T-helper 22 cell (primary cell): ENCODE data around the gene SLC29A4.
"Not testable (repeated sequence)": the region's sequence is repeated elsewhere in the genome, so short reads cannot be mapped to it uniquely, and the experiment has no call there.

Experiments
- DNase-seq: peaks from one replicate; pipeline ENCODE4 v3.0.0-alpha.2; 2020; ENCODE audit warnings: low read depth

The SLC29A4 gene

GRCh38 chr7:5282543-5283316 is at the start of gene SLC29A4:
SLC29A4 (plus strand) TSS chr7:5282943; CDS start chr7:5287817, 4,874 bp downstream.
- DNase-seq, result no peak

- DNase-seq, result no peak
These were observed 47.6 kb upstream of the SLC29A4 start for GRCh38 chr7:5234852-5235831.

GRCh38 chr7:5237286-5237685 is 45.5 kb upstream of the SLC29A4 start:
- no peak for DNase-seq

GRCh38 chr7:5238500-5238899 is 44.2 kb upstream of the SLC29A4 start:
- DNase-seq, result no peak

- DNase-seq, result no peak
These were observed 39.5 kb upstream of the SLC29A4 start for GRCh38 chr7:5243261-5243660.

GRCh38 chr7:5248201-5248885 is 34.4 kb upstream of the SLC29A4 start:
- no peak for DNase-seq

- not testable (repeated sequence) for DNase-seq
These were observed 32.0 kb upstream of the SLC29A4 start for GRCh38 chr7:5250787-5251186.

GRCh38 chr7:5253529-5253928 is 29.2 kb upstream of the SLC29A4 start:
- not testable (repeated sequence) for DNase-seq

- DNase-seq, result not testable (repeated sequence)
These were observed 28.4 kb upstream of the SLC29A4 start for GRCh38 chr7:5254371-5254770.

- no peak for DNase-seq
These were observed 26.9 kb upstream of the SLC29A4 start for GRCh38 chr7:5255832-5256231.

GRCh38 chr7:5260530-5261068 is 22.1 kb upstream of the SLC29A4 start:
- DNase-seq, result not testable (repeated sequence)

- DNase-seq, result not testable (repeated sequence)
These were observed 19.7 kb upstream of the SLC29A4 start for GRCh38 chr7:5263066-5263465.

- DNase-seq, result no peak
These were observed 17.2 kb upstream of the SLC29A4 start for GRCh38 chr7:5265320-5266190.

GRCh38 chr7:5266191-5267028 is 16.3 kb upstream of the SLC29A4 start:
- no peak for DNase-seq

- DNase-seq, result not testable (repeated sequence)
These were observed 14.9 kb upstream of the SLC29A4 start for GRCh38 chr7:5267829-5268228.

- DNase-seq, result not testable (repeated sequence)
These were observed 12.6 kb upstream of the SLC29A4 start for GRCh38 chr7:5269992-5270657.

GRCh38 chr7:5270788-5271187 is 12.0 kb upstream of the SLC29A4 start:
- DNase-seq, result no peak

- DNase-seq, result not testable (repeated sequence)
These were observed 8.8 kb upstream of the SLC29A4 start for GRCh38 chr7:5273831-5274405.

GRCh38 chr7:5274441-5274840 is 8.3 kb upstream of the SLC29A4 start:
- no peak for DNase-seq
